ENCODE measurements around the gene CHRND. TPM values are rescaled to one million over a fixed set of nuclear protein-coding genes. Genes with fewer than 3 reads are reported as not detected.

CHRND gene
- total and polyA plus RNA-seq, 4 donors, result not detected

- H3K27ac ChIP-seq (ENCODE audit: low read depth in 1 of 2, low read length in 2 of 2), result no peak overlapping the region
- DNase-seq (peak in 1 of 2 donors; percentile 34), ATAC-seq (ENCODE audit: low FRiP score) (no peak)
- 90 to 92% methylated on average over 5 of the region's 5 CpGs for WGBS, 2 donors
- H3K36me3 ChIP-seq (ENCODE audit: control insufficient read depth in 1 of 2, insufficient read depth in 2 of 2, low read length in 1 of 2), result no peaks in the 10 kb centered on the region
- H3K27me3 ChIP-seq (ENCODE audit: control insufficient read depth in 1 of 2, insufficient read depth in 2 of 2, low read length in 1 of 2), result no peaks in the 10 kb centered on the region
- no peaks in the 10 kb centered on the region for H3K4me1 ChIP-seq (ENCODE audit: control insufficient read depth in 1 of 2, insufficient read depth in 2 of 2, low read length in 2 of 2)
- no peak overlapping the region for H3K4me3 ChIP-seq (ENCODE audit: low read length in 2 of 2)
- intact Hi-C loops (cut with DNase I), result no loop called here
- H3K9me3 ChIP-seq (ENCODE audit: control insufficient read depth, low read length), result peaks cover 5% of the 10 kb centered on the region
These were observed 10.0 kb downstream of the CHRND start for GRCh38 chr2:232535761-232536530.

GRCh38 chr2:232537079-232537478, 11.1 kb downstream of the CHRND start:
- Histone ChIP-seq H3K27ac (ENCODE audit: low read depth in 1 of 2, low read length in 2 of 2) (no peak overlapping the region), H3K9me3 (ENCODE audit: control insufficient read depth, low read length) (peaks cover 5% of the 10 kb centered on the region), H3K4me1 (ENCODE audit: control insufficient read depth in 1 of 2, insufficient read depth in 2 of 2, low read length in 2 of 2) (no peaks in the 10 kb centered on the region), H3K36me3 (ENCODE audit: control insufficient read depth in 1 of 2, insufficient read depth in 2 of 2, low read length in 1 of 2) (no peaks in the 10 kb centered on the region), H3K4me3 (ENCODE audit: low read length in 2 of 2) (no peak overlapping the region), H3K27me3 (ENCODE audit: control insufficient read depth in 1 of 2, insufficient read depth in 2 of 2, low read length in 1 of 2) (no peaks in the 10 kb centered on the region)
- ATAC-seq (ENCODE audit: low FRiP score) (no peak), DNase-seq (peak in 1 of 2 donors; percentile 55)
- intact Hi-C loops (cut with DNase I), result no loop called here
- 62 to 66% methylated on average over 5 of the region's 5 CpGs for WGBS, 2 donors

DNA sequence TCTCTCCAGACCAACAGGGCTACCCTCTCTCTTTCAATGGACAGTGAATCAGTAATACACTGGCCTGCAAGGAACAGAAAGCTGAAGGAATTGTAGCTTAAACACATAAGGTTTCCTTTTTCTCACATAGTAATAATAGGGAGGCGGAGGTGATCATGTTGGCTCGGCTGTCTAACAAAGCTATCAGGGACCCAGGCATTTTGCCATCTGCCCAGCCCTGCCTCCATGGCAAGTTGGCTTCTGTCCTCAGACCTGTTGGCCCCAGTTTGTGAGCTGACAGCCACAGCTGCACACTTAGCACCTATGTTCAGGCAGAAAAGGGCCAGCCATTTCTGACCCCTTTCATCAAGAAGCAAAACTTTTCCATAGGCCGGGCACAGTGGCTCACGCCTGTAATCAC, 11.5 kb downstream of the CHRND start:
- Histone ChIP-seq H3K9me3 (ENCODE audit: control insufficient read depth, low read length) (peaks cover 5% of the 10 kb centered on the region), H3K27me3 (ENCODE audit: control insufficient read depth in 1 of 2, insufficient read depth in 2 of 2, low read length in 1 of 2) (no peaks in the 10 kb centered on the region), H3K4me1 (ENCODE audit: control insufficient read depth in 1 of 2, insufficient read depth in 2 of 2, low read length in 2 of 2) (no peaks in the 10 kb centered on the region), H3K4me3 (ENCODE audit: low read length in 2 of 2) (no peak overlapping the region), H3K36me3 (ENCODE audit: control insufficient read depth in 1 of 2, insufficient read depth in 2 of 2, low read length in 1 of 2) (no peaks in the 10 kb centered on the region), H3K27ac (ENCODE audit: low read depth in 1 of 2, low read length in 2 of 2) (no peak overlapping the region)
- intact Hi-C loops (cut with DNase I), result no loop called here
- ATAC-seq (ENCODE audit: low FRiP score) (no peak), DNase-seq (peak in 1 of 2 donors; percentile 19)
- WGBS, 2 donors, result 81 to 87% methylated on average over 4 of the region's 4 CpGs

- H3K27ac ChIP-seq (ENCODE audit: low read depth in 1 of 2, low read length in 2 of 2), result no peak overlapping the region
- peak in 1 of 2 donors; percentile 33 for DNase-seq
- H3K36me3 ChIP-seq (ENCODE audit: control insufficient read depth in 1 of 2, insufficient read depth in 2 of 2, low read length in 1 of 2), result no peaks in the 10 kb centered on the region
- no peaks in the 10 kb centered on the region for H3K27me3 ChIP-seq (ENCODE audit: control insufficient read depth in 1 of 2, insufficient read depth in 2 of 2, low read length in 1 of 2)
- 36 to 39% methylated on average over 4 of the region's 4 CpGs for WGBS, 2 donors
- intact Hi-C loops (cut with DNase I), result no loop called here
- no peak overlapping the region for H3K4me3 ChIP-seq (ENCODE audit: low read length in 2 of 2)
- peaks cover 5% of the 10 kb centered on the region for H3K9me3 ChIP-seq (ENCODE audit: control insufficient read depth, low read length)
- ATAC-seq (ENCODE audit: low FRiP score), result no peak
- no peaks in the 10 kb centered on the region for H3K4me1 ChIP-seq (ENCODE audit: control insufficient read depth in 1 of 2, insufficient read depth in 2 of 2, low read length in 2 of 2)
These were observed 12.7 kb downstream of the CHRND start for GRCh38 chr2:232538671-232539070.

GRCh38 chr2:232539298-232540231, 13.6 kb downstream of the CHRND start, which contains the start of gene CHRNG:
TSS of gene CHRNG (plus strand) at chr2:232539692. CDS start at chr2:232539748, 56 bp downstream.
- Histone ChIP-seq H3K36me3 (ENCODE audit: control insufficient read depth in 1 of 2, insufficient read depth in 2 of 2, low read length in 1 of 2) (no peaks in the 10 kb centered on the region), H3K27me3 (ENCODE audit: control insufficient read depth in 1 of 2, insufficient read depth in 2 of 2, low read length in 1 of 2) (no peaks in the 10 kb centered on the region), H3K4me1 (ENCODE audit: control insufficient read depth in 1 of 2, insufficient read depth in 2 of 2, low read length in 2 of 2) (no peaks in the 10 kb centered on the region), H3K27ac (ENCODE audit: low read depth in 1 of 2, low read length in 2 of 2) (no peak within 1 kb of the TSS), H3K9me3 (ENCODE audit: control insufficient read depth, low read length) (peaks cover 5% of the 10 kb centered on the region), H3K4me3 (ENCODE audit: low read length in 2 of 2) (no peak within 1 kb of the TSS)
- WGBS, 2 donors, result 54 to 57% methylated on average over 23 of the region's 23 CpGs
- peak in 1 of 2 donors; percentile 72 for DNase-seq
- ATAC-seq (ENCODE audit: low FRiP score), result peak; percentile 5
- intact Hi-C loops (cut with DNase I), result no loop called here

GRCh38 chr2:232540441-232541041, 14.6 kb downstream of the CHRND start:
- Histone ChIP-seq H3K9me3 (ENCODE audit: control insufficient read depth, low read length) (peaks cover 5% of the 10 kb centered on the region), H3K27ac (ENCODE audit: low read depth in 1 of 2, low read length in 2 of 2) (no peak overlapping the region), H3K4me3 (ENCODE audit: low read length in 2 of 2) (no peak overlapping the region), H3K27me3 (ENCODE audit: control insufficient read depth in 1 of 2, insufficient read depth in 2 of 2, low read length in 1 of 2) (no peaks in the 10 kb centered on the region), H3K36me3 (ENCODE audit: control insufficient read depth in 1 of 2, insufficient read depth in 2 of 2, low read length in 1 of 2) (no peaks in the 10 kb centered on the region), H3K4me1 (ENCODE audit: control insufficient read depth in 1 of 2, insufficient read depth in 2 of 2, low read length in 2 of 2) (no peaks in the 10 kb centered on the region)
- intact Hi-C loops (cut with DNase I), result no loop called here
- 79 to 82% methylated on average over 17 of the region's 17 CpGs for WGBS, 2 donors
- ATAC-seq (ENCODE audit: low FRiP score) (no peak), DNase-seq (peak in 1 of 2 donors; percentile 49)

GRCh38 chr2:232541195-232541960, 15.4 kb downstream of the CHRND start:
- no peak overlapping the region for H3K4me3 ChIP-seq (ENCODE audit: low read length in 2 of 2)
- ATAC-seq (ENCODE audit: low FRiP score) (no peak), DNase-seq (peak in 1 of 2 donors; percentile 59)
- no peaks in the 10 kb centered on the region for H3K36me3 ChIP-seq (ENCODE audit: control insufficient read depth in 1 of 2, insufficient read depth in 2 of 2, low read length in 1 of 2)
- H3K9me3 ChIP-seq (ENCODE audit: control insufficient read depth, low read length), result peaks cover 1% of the 10 kb centered on the region
- no peaks in the 10 kb centered on the region for H3K4me1 ChIP-seq (ENCODE audit: control insufficient read depth in 1 of 2, insufficient read depth in 2 of 2, low read length in 2 of 2)
- intact Hi-C loops (cut with DNase I), result no loop called here
- WGBS, 2 donors, result 72 to 80% methylated on average over 19 of the region's 19 CpGs
- no peaks in the 10 kb centered on the region for H3K27me3 ChIP-seq (ENCODE audit: control insufficient read depth in 1 of 2, insufficient read depth in 2 of 2, low read length in 1 of 2)
- no peak overlapping the region for H3K27ac ChIP-seq (ENCODE audit: low read depth in 1 of 2, low read length in 2 of 2)

All from aorta (tissue), 5 donors.